A673 (cell line): ENCODE results near the gene MYO5A. TPM values are rescaled to one million over a fixed set of nuclear protein-coding genes. Genes with fewer than 3 reads are reported as not detected.

Source experiments
- BruUV-seq: library from RNA; stranded (reverse); fragments of 400-500 nt; replicated peaks from 2 replicates; lab custom pipeline; 2021; lab: Mats Ljungman, UMichigan
- CTCF ChIA-PET: fragments of 300-600 bp; sonication (Branson Sonifier 250); formaldehyde crosslinking; loops from one replicate; lab custom pipeline; 2022; ENCODE audit warnings: antibody characterized with exemption; lab: Charles Lee
- POLR2A ChIA-PET: fragments of 300-600 bp; sonication (Branson Sonifier 250); formaldehyde crosslinking; loops from one replicate; lab custom pipeline; 2022; ENCODE audit warnings: antibody characterized with exemption; ENCODE audit not compliant: low non-redundant PET; lab: Charles Lee
- DNase-seq: peaks from one replicate; pipeline ENCODE4 v3.0.0-alpha.2; 2015; ENCODE audit warnings: low spot score
- H3K27ac ChIP-seq: fragments of 200-600 bp; sonication (generic); 2 replicates; pipeline ENCODE4 v1.5.1; 2016; ENCODE audit warnings: mixed run types, low read depth, mild to moderate bottlenecking, mixed read lengths, antibody characterized with exemption, low read length; ENCODE audit not compliant: poor library complexity, severe bottlenecking
- H3K27me3 ChIP-seq: fragments of 200-600 bp; sonication (generic); replicated peaks from 2 replicates; pipeline ENCODE4 v1.6.1; 2017; ENCODE audit warnings: mixed run types, low read depth, mild to moderate bottlenecking, mixed read lengths, antibody characterized with exemption, low read length; ENCODE audit not compliant: insufficient read depth, poor library complexity
- H3K36me3 ChIP-seq: fragments of 200-600 bp; sonication (generic); 2 replicates; pipeline ENCODE4 v1.6.1; 2016; ENCODE audit warnings: mixed run types, mild to moderate bottlenecking, mixed read lengths, antibody characterized with exemption, low read length; ENCODE audit not compliant: insufficient read depth, poor library complexity, severe bottlenecking
- H3K4me1 ChIP-seq: fragments of 200-600 bp; sonication (generic); 2 replicates; pipeline ENCODE4 v1.6.1; 2017; ENCODE audit warnings: mixed run types, mild to moderate bottlenecking, mixed read lengths, antibody characterized with exemption, low read length; ENCODE audit not compliant: insufficient read depth, poor library complexity, severe bottlenecking
- H3K4me3 ChIP-seq: fragments of 200-600 bp; sonication (generic); 2 replicates; pipeline ENCODE4 v1.5.1; 2016; ENCODE audit warnings: low read depth, mixed run types, mild to moderate bottlenecking, mixed read lengths, low read length; ENCODE audit not compliant: poor library complexity, severe bottlenecking
- H3K9me3 ChIP-seq: fragments of 200-600 bp; sonication (generic); 2 replicates; pipeline ENCODE4 v1.6.1; 2016; ENCODE audit warnings: mixed run types, low read depth, mild to moderate bottlenecking, mixed read lengths, antibody characterized with exemption, low read length; ENCODE audit not compliant: poor library complexity, severe bottlenecking
- CTCF ChIP-seq: fragments of 300-800, 200-600 bp; sonication (generic); conservative IDR thresholded peaks from 2 replicates; pipeline ENCODE4 v1.5.1; 2017; ENCODE audit warnings: low read depth, mild to moderate bottlenecking, antibody characterized with exemption, low read length, moderate library complexity, mixed read lengths
- EZH2 ChIP-seq: fragments of 200-600 bp; sonication (generic); IDR thresholded peaks from 2 replicates; pipeline ENCODE4 v1.6.1; 2017; ENCODE audit warnings: borderline replicate concordance, low read depth, mild to moderate bottlenecking, mixed read lengths, antibody characterized with exemption, low read length; ENCODE audit not compliant: poor library complexity, severe bottlenecking
- intact Hi-C: fragments of 100-400 bp; cut with micrococcal nuclease; formaldehyde crosslinking; loops from one replicate; pipeline ENCODE4 v1.10.0; 2022; ENCODE audit not compliant: unreplicated experiment
- total RNA-seq: library from RNA; stranded (reverse); gene quantifications from 2 replicates; pipeline ENCODE4 v1.2.3, GENCODE V29; 2021

MYO5A gene
- total RNA-seq, 1 experiment from 2014 or later = 16.8 TPM

DNA sequence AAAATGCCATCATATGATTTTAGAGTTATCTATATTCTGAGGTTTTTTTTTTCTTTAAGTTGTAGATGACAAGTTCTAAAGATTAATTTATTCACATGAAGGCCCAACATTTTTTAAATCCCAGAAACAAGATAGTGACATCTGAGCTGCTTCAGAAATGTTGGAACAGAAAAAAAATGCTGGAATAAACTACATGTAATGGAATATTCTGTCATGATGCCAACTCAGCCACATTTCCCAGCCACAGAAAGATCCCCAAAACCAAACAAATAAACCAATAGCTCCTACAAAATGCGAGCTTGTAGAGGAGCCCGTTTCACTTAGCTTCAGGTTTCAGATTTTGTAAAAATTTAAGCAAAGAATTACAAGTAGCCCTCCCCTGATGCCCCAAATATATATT is 122.1 kb downstream of the MYO5A start:
- Histone ChIP-seq H3K4me1 (no peaks in the 10 kb centered on the region), H3K27ac (no peak overlapping the region), H3K9me3 (no peaks in the 10 kb centered on the region), H3K4me3 (no peak overlapping the region), H3K36me3 (no peaks in the 10 kb centered on the region), H3K27me3 (no peaks in the 10 kb centered on the region)
- no peak for TF ChIP-seq CTCF
- no peak for TF ChIP-seq EZH2
- no TSS peak for BruUV-seq
- POLR2A ChIA-PET = no interaction called here
- intact Hi-C loops = no loop called here
- CTCF ChIA-PET = no interaction called here
- DNase-seq = no peak

- no peak overlapping the region for H3K27ac ChIP-seq
- no peaks in the 10 kb centered on the region for H3K4me1 ChIP-seq
- no peak overlapping the region for H3K4me3 ChIP-seq
- intact Hi-C loops = no loop called here
- no peaks in the 10 kb centered on the region for H3K36me3 ChIP-seq
- BruUV-seq = no TSS peak
- ChIA-PET CTCF (no interaction called here), POLR2A (no interaction called here)
- no peak for DNase-seq
- no peaks in the 10 kb centered on the region for H3K9me3 ChIP-seq
- no peaks in the 10 kb centered on the region for H3K27me3 ChIP-seq
- TF ChIP-seq EZH2 (no peak), CTCF (no peak)
These were observed 122.8 kb downstream of the MYO5A start for GRCh38 chr15:52405856-52406255.

DNA sequence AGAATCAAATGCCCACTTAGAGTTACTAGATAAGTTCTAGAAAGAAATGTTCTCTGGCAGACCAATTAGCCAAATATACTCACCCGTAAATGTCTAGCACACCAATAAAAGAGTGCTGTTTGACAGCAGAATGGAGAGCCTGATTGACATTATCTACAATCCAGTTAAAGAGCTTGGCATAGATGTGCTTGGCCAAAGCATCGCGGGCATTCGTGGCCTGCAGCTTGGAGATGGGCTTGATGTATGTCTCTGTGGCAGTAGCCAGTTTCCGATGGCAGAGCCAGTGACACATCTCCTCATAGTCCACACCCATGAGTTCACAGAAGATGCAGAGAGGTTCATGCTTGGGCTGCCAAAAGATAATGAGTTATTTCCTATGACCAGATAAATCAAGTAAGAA is 131.6 kb downstream of the MYO5A start:
- TF ChIP-seq CTCF (no peak), EZH2 (no peak)
- Histone ChIP-seq H3K9me3 (no peaks in the 10 kb centered on the region), H3K4me3 (no peak overlapping the region), H3K36me3 (no peaks in the 10 kb centered on the region), H3K4me1 (no peaks in the 10 kb centered on the region), H3K27ac (no peak overlapping the region), H3K27me3 (no peaks in the 10 kb centered on the region)
- POLR2A ChIA-PET = no interaction called here
- no TSS peak for BruUV-seq
- DNase-seq = no peak
- CTCF ChIA-PET = no interaction called here
- intact Hi-C loops = no loop called here
